DMS 273 (cell line): ENCODE results near the gene NPNT.

Source experiments
- DNase-seq: peaks from one replicate; lab custom pipeline; 2025; ENCODE audit not compliant: unreplicated experiment; lab: John Stamatoyannopoulos, UW

Gene NPNT

DNA sequence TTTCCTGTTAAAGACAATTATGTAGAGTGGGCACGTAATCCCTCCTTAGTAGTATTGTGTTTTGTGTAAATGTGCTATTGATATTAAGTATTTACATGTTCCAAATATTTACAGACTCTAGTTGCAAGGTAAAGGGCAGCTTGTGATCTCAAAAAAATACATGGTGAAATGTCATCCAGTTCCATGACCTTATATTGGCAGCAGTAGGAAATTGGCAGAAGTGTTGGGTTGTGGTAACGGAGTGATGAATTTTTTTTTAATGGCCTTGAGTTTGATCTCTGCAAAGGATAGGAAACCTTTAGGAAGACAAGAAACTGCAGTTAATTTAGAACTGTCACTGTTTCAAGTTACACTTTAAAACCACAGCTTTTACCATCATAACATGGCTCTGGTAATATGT, 74.3 kb downstream of the NPNT start:
- no peak for DNase-seq

DNA sequence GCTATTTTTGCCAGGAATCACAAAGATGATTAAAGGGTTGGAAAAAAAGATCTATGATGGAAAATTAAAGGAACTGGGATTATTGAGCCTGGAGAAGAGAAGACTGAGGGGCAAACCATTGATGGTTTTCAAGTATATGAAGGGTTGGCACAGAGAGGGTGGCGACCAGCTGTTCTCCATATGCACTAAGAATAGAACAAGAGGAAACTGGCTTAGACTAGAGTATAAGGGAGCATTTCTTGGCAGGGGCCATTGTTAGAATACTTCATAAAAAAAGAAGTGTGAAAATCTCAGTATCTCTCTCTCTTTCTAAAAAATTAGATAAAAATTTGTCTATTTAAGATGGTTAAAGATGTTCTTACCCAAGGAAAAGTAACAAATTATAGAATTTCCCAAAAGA, 75.1 kb downstream of the NPNT start:
- DNase-seq = no peak

DNA sequence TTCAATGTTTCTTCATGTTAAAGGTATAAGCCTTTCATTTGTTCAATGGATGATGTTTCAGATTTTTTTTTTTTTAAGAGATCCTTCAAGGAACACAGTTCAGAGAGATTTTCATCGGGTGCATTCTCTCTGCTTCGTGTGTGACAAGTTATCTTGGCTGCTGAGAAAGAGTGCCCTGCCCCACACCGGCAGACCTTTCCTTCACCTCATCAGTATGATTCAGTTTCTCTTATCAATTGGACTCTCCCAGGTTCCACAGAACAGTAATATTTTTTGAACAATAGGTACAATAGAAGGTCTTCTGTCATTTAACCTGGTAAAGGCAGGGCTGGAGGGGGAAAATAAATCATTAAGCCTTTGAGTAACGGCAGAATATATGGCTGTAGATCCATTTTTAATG, 75.8 kb downstream of the NPNT start:
- DNase-seq = no peak

GRCh38 chr4:105972946-105973621, 77.8 kb downstream of the NPNT start:
- no peak for DNase-seq

GRCh38 chr4:105976915-105977314, 81.6 kb downstream of the NPNT start:
- DNase-seq = no peak

GRCh38 chr4:105978684-105979296, 83.5 kb downstream of the NPNT start:
- no peak for DNase-seq

GRCh38 chr4:105979506-105979905, 84.2 kb downstream of the NPNT start:
- no peak for DNase-seq

- DNase-seq = no peak
These were observed 93.4 kb downstream of the NPNT start for GRCh38 chr4:105988671-105989070.

DNA sequence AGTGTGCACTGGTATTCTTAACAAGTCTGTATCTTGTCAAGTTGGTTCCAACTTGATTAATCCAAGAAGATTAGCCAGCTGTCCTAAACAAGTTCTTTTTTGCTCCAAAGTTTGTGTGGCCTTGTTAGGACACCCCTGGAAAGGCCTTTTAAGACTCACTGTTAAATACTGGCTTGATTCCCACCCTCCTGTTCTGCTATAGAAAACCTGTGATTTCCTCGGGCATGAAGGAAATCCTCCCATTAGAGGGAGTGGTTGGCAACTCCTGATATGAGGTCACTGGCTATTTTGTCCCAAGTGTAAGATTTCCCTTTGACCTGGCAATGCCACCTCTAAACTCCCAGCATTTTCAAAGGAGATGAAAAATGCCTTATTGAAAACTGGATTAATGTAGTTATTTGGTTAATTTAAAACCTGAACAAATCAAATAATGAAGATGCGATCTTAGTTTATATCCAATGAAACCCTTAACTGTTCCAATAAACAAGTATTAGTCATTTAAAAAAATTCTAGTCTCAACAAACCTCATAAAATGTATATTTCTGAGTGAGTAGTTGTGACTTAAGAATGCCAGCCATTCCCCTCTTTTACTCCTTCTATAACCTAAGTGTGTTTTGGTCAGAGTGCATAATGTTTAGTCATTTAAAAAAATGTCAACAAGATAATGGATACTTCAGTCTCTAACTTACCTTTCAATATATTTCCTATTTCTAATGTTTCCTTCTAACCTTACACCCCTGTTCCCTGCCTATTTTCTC, 94.4 kb downstream of the NPNT start:
- DNase-seq = no peak

DNA sequence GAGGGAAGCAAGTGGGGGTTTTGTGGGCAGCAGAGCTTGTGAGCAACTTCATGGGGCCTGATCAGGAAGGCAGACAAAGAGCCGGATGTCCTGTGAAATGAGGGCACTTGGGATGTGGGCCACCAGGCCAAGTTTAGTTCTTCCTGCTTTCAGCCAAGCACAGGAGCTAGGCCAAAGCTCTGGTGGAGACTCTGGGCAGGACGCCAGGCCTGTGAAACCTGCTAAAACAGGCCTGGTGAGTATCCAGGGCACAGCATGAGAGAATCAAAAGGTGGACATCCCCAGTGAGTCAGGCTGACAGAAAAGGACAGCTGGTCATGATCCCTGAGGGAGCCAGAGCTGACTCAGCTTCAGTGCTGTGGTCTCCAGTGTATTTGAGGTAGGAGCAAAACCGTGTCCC, 95.7 kb downstream of the NPNT start:
- DNase-seq = peak; percentile 7

GRCh38 chr4:105991726-105992125, 96.5 kb downstream of the NPNT start:
- no peak for DNase-seq

DNA sequence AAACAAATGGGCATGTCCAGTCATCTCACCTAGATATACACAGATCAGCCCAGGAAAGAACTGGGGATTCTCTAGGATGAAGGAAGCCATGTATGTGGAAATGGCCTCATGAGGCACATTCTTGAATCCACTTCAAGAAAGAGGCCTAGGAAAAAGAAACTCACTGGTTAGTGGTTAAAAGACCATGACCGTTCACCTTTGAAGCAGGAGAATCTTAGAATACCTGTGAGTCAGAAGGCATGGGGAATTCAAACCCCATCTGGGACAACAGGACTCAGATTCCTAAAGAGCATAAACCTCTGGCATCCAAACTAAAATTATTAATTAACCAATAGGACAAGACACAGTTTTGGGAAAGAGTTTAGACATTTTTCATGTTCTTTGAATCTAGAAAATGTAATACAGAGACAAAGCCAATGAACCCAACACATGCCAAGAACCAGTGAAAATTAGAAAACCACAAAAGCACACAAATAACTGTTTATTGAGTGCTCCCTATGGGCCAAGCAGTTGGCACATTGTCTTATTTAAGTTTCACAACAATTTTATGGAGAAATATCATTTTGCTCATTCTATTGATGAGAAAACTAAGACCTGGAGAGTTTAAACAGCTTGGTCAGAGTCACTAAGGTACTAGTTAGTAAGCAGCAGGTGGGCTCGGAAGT, 97.5 kb downstream of the NPNT start:
- DNase-seq = no peak

DNA sequence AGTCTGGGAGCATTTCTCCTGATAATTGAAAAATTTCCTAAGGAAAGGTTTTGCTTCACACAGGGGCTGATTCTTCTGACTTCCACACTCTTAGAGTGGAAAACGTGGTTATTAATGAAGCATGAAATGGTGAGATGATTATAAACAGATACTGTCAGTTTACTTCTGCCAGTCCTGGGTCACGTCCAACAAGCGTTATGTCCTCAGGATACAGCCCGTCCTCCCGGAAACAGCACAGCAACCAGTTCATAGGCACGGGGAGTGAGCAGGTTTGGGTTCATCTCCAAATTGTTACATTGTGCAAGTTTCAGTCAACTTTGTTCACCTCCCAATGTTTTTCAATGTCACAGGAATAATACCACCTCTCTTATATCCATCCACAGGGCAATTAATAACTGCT, 98.8 kb downstream of the NPNT start:
- DNase-seq = no peak

DNA sequence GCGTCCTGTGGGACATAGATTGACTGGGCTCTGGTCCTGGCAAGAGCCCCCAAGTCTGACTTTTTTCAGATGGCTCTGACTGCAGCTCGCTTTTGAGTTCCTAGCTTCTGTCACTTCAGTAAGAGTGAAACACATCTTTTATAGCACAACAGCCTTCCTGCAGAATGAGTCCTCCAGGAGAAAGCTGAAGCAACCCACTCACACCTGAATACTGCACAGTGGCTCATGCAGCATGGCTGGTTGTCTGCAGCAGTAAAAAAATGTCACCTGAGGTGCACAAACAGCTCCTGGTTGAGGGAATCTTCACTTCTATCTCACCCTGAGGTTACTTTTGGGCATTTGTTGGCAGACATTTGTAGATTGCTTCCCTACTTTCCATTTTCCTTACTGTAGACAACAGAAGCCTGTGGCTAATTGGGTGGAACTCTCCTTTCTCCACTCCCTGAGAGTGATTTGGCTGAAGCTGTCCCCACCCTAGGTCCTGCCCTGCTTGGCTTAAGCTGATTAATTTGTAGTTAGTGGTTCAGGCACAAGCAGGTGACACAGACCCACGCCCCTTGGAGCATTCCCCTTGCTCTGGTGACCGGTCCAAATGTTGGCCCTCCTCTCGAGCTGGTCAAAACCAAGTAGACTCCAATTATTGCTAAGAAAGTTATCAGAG, 99.7 kb downstream of the NPNT start:
- DNase-seq = no peak

DNA sequence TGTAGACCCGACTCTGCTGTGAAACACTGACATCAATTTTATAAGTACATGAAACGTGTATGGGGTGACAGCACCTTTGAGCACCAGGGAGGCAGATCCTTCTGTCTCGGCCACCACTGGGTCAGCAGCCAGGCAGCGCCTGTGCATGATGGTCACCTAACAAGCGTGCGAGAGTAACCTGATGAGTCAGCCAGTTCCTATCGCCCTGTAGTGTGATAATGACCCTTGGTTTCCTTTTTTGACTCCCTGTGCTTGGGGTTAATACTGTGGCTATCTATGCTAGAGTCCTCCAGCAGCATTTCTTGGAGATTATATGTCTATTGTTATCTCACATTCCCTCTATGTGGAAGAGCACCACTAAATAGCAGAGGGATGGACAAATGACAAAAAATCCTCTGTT, 101.6 kb downstream of the NPNT start:
- no peak for DNase-seq

DNA sequence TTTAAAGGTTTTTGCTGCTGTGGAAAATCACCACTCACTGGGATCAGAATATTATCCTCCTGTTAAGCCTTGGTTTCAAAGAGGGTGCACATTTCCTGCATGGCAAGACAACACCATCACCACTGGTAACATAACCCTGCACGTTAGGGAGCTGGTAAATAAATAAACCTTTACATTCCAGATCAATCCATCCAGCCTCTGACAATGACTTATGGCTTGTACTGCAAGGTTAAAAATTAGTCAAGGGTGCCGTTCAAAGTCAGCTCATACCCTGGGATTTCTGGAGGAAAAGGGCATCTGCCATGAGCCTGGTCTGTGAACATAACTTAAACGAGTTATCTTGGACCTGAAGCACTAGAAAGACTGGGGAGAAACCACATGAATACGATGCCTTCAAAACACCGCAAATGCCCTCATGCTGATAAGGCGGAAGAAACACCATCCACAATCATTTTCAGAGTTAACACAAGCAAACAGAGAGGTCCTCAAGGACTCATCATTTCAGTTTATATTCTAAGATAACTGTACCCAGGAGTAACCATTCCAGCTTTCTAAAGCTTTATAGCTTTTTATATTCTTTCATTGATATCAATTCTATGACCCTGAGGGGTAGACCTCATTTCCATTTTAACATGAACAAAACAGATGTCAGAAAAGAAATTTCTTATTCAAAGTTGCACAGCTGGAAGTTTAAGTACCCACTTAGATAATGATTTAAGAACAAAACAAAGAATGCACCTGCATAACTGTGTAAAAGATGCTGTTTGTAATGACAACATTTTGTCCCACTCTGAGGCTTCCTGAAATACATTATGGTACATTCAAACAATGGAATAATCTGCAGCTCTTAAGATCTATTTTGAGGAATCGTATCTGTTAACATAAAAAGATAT, 103.1 kb downstream of the NPNT start:
- DNase-seq = no peak

- no peak for DNase-seq
These were observed 107.7 kb downstream of the NPNT start for GRCh38 chr4:106002994-106003393.

DNA sequence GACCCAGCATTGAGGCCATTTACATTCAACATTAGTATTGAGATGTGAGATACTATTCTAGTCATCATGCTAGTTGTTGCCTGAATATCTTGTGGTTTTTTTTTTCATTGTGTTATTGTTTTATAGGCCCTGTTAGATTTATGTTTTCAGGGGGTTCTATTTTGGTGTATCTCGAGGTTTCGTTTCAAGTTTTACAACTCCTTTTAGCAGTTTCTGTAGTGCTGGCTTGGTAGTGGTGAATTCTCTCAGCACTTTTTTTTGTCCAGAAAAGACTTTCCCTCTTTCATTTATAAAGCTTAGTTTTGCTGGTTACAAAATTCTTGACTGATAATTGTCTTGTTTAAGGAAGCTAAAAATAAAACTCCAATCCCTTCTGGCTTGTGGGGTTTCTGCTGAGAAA, 115.5 kb downstream of the NPNT start:
- DNase-seq = no peak

- DNase-seq = no peak
These were observed 116.1 kb downstream of the NPNT start for GRCh38 chr4:106011387-106011786.

DNA sequence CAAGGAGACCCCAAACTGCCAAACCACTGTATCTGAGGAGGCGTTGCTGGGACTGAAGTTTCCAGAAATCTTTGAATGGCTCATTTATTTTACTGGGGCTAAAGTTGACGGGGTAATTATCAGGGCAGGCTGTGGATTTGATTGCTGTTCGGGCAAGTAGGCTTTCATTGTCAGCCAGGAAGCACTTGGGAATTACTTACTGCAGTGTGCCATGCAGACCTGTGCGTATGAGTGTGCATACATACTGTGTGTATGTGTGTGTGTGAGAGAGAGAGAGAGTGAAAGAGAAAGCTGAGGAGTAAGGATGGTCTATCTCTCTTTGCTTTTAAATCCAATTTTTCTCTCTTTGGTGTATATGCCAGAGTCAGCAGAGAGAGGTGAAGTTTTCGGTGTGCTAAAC, 122.7 kb downstream of the NPNT start:
- no peak for DNase-seq
